ENCODE data around the gene EXOC3. TPM values are rescaled to one million over a fixed set of nuclear protein-coding genes. Genes with fewer than 3 reads are reported as not detected.

The EXOC3 gene
- total RNA-seq, 1 experiment from 2014 or later, result 26.9 TPM

DNA sequence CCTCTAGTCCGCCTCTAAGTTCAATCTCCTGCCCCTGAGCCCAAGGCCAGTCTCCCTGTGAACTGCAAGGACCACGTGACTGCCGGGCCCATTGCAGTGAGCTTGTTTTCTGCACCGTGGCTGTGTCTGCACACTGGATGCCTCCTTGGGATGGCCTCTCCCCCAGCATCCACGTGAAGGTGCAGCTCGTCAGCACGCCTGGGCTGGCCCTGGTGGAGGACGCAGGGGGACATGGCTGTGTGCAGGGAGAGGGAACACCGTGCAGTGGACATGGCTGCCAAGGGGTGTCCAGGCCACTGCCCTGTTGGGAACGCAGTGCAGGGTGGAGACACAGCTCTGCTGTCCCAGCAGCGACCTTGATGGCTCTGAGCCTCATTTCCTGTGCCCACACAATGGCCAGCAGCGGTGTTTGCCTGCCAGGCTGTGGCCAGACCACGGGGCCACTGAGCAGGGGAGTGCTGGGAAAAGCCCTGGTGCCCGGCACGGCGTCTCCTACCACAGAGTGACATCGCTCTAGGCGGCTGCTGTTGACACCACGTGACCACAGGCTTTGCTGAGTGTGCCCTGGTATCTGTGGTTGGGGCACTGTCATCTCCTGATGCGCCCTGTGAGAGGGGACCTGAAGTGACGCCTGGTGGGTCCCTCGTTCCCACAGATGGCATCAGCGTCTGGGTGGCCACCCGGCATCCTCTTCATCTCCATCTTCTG is 26.9 kb upstream of the EXOC3 start:
- peak in 1 of 2 experiments; percentile 48 for DNase-seq (ENCODE audit: low read depth in 1 of 2, low spot score in 2 of 2)
- peaks cover 10% of the 10 kb centered on the region; the same call in 1 of the 2 replicates for H3K36me3 ChIP-seq
- no peak overlapping the region for H3K4me3 ChIP-seq
- peaks cover 13% of the 10 kb centered on the region for H3K4me1 ChIP-seq (replicated peaks)
- no peak overlapping the region for H3K27ac ChIP-seq
- H3K9me3 ChIP-seq (replicated peaks), result no peaks in the 10 kb centered on the region
- no peaks in the 10 kb centered on the region for H3K27me3 ChIP-seq (replicated peaks)

DNA sequence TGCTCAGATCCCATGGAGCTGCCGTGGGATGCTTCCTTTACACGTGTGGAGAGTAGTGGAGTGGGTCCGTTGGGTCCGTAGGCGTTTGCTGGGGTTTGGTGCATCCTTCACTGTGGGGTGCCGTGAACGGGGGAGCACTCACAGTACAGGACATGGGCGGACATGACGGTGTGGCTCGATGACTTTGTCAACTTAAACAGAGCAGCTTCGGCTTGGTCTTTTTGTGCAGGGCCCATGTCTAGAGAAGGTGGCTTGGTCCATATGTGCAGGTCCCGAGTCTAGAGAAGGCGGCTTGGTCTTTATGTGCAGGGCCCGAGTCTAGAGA is 26.4 kb upstream of the EXOC3 start:
- DNase-seq (ENCODE audit: low read depth in 1 of 2, low spot score in 2 of 2), result no peak
- no peak overlapping the region for H3K27ac ChIP-seq
- H3K9me3 ChIP-seq (replicated peaks), result no peaks in the 10 kb centered on the region
- peaks cover 13% of the 10 kb centered on the region for H3K4me1 ChIP-seq (replicated peaks)
- H3K36me3 ChIP-seq, result peaks cover 10% of the 10 kb centered on the region; the same call in 1 of the 2 replicates
- no peak overlapping the region for H3K4me3 ChIP-seq
- H3K27me3 ChIP-seq (replicated peaks), result no peaks in the 10 kb centered on the region

DNA sequence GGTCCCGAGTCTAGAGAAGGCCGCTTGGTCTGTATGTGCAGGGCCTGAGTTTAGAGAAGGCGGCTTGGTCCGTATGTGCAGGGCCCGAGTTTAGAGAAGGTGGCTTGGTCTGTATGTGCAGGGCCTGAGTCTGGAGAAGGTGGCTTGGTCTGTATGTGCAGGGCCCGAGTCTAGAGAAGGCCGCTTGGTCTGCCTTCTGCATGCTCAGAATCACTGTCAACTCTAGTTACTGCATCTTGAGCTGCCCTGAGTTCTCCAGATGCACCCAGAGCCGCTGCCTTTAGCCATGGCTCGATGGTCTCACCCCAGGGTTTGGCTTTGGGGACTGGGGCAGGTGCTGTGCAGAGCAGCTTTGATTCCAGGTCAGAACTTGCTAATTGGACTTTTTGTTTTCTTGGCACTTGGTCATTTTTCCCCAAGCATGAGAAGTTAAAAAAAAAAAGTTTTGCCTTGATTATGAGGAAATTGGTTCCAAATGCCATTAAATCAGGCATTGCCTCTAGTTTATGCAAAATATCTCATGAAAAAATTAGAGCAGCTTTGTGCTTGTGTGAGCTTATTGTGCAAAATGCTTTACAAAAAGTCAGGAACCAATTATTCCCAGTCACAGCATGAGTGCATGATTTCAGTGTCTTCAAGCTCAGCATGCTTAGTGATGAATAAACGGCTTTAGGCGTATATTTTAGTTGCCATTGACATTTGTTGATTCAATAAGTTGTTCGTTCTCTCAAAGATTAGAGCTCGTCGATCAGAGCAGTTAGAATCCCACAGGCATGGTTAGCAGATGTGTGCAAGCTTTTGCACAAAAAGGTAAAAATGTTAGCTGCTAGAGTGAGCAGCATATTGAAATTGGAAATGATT is 25.4 kb upstream of the EXOC3 start:
- Histone ChIP-seq H3K9me3 (replicated peaks) (no peaks in the 10 kb centered on the region), H3K4me1 (replicated peaks) (peaks cover 13% of the 10 kb centered on the region), H3K27ac (no peak overlapping the region), H3K4me3 (no peak overlapping the region), H3K36me3 (peaks cover 10% of the 10 kb centered on the region; the same call in 1 of the 2 replicates), H3K27me3 (replicated peaks) (no peaks in the 10 kb centered on the region)
- no peak for DNase-seq (ENCODE audit: low read depth in 1 of 2, low spot score in 2 of 2)

DNA sequence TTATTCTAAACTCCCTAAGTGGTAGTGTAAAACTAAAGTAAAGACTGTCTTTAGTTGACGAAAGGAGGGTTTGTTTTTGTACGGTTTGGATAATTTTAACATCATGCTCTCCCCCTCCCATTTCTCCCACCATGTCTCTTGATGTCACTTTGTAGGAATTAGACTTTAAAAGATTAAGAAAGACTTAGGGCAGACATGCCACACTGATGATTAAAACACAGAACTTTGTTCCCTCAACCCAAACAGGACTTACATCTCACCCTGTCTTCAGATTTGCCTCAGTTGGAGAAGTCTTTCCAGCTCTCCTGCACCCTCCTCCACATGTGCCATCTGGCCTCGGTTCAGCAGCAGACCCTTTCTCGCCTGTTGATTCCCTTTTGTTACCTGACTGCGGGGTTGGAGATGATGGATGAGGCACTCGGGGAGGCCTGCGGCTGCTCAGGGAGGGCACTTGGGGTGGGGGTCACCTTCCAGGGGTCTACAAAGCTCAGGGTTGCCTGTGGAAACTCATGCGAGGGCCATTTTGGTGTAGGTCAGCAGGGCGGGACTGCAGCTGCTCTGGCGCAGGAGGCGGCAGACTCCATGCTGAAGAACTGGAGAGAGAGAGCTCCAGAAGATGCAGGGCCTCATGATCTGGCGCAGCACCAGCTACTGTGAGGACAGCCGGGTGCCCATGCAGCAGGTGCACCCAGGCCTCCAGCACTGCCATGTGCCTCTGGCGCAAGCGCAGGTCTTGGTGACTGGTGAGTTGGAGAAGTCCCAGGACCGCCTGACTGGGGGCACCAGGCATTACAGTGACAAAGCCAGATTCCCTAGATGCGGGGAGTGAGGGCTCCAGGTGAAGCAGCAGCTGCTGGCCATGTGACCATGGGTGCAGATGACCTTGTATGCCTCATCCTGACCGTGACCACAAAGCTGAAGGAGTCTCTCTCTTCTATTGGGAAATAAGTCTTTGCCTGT is 24.5 kb upstream of the EXOC3 start:
- H3K9me3 ChIP-seq (replicated peaks), result no peaks in the 10 kb centered on the region
- no peak overlapping the region for H3K27ac ChIP-seq
- no peak overlapping the region for H3K4me3 ChIP-seq
- H3K36me3 ChIP-seq, result peaks cover 11% of the 10 kb centered on the region; the same call in 1 of the 2 replicates
- peaks cover 11% of the 10 kb centered on the region for H3K4me1 ChIP-seq (replicated peaks)
- H3K27me3 ChIP-seq (replicated peaks), result no peaks in the 10 kb centered on the region
- DNase-seq (ENCODE audit: low read depth in 1 of 2, low spot score in 2 of 2), result no peak

DNA sequence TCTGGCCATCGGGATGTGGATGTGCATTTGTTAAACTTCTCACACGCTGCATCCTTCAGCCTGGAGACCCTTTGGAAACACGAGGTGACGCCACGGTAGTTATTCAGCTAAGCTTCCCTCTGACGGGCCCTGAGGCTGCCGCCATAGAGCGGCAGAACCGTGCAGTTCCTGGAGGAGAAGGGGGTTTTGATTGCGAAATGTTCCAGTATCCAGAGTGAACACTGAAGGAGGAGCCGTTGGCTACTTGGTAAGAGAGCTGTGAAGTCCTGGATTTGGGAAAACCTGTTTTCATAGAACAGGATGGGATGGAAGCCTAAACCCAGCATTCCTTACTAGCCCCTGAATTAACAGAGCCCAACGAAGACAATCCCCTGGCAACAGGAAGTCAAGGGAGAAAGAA is 23.0 kb upstream of the EXOC3 start:
- Histone ChIP-seq H3K4me1 (replicated peaks) (peaks cover 7% of the 10 kb centered on the region), H3K9me3 (replicated peaks) (no peaks in the 10 kb centered on the region), H3K27me3 (replicated peaks) (no peaks in the 10 kb centered on the region), H3K4me3 (no peak overlapping the region), H3K27ac (no peak overlapping the region), H3K36me3 (peaks cover 11% of the 10 kb centered on the region; the same call in 1 of the 2 replicates)
- no peak for DNase-seq (ENCODE audit: low read depth in 1 of 2, low spot score in 2 of 2)

DNA sequence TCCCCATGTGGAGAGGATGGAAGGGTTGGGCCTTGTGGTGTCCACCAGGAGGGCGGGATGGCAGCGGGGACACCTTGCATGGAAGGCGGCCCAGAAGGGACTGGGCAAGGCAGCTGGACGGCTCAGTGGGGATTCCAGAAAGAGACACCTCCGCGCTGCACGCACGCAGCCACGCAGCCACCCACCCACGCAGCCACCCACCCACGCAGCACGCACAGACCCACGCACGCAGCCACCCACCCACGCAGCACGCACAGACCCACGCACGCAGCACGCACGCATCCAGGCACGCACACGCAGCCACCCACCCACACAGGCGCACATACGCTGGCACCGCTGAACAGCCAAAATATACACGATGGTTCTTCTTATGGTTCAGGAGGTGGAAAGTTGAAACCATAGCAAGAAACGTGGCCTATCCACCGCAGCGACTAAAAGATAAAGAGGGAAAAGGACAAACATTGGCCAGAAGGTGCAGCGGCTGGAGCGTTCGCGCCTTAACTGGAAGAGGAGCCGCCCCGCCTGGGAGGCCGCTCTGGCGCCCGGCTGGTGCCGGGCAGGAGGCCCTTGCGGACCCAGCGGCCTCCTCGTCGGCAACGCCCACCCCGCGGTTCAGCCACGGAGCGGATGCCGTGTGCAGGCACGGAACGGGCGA is 22.2 kb upstream of the EXOC3 start:
- no peak overlapping the region for H3K27ac ChIP-seq
- H3K36me3 ChIP-seq, result peaks cover 11% of the 10 kb centered on the region; the same call in 1 of the 2 replicates
- DNase-seq (ENCODE audit: low read depth in 1 of 2, low spot score in 2 of 2), result no peak
- H3K4me1 ChIP-seq (replicated peaks), result peaks cover 8% of the 10 kb centered on the region
- no peaks in the 10 kb centered on the region for H3K9me3 ChIP-seq (replicated peaks)
- H3K27me3 ChIP-seq (replicated peaks), result no peaks in the 10 kb centered on the region
- no peak overlapping the region for H3K4me3 ChIP-seq

DNA sequence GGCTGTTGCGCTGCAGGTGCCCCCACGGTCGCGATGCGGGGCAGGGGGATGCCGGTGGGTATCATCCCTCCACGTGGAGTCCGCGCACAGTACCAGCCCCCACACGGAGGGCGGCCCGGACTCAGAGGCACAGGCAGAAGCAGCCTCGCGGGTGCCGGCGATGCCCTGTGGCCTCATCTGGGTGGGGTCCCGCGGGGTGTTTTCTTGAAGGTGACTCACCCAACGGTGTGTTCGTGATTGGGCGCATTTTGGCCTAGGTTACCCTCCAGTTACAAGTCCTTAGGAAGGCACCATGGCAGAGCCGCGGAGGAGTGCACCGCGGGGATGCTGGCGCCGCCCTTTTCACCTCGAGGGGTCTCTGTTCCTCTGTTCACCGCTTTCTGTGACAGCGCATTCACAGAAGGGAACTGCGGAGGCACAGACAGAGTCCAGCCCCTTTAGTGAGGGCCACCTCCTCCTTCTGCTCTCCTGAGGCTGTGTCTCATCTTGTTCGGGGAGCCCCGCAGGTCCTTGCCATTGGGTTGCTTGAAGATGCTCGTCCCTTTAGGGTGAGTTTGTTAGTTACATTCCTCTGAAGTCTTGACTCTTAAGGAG is 21.6 kb upstream of the EXOC3 start:
- Histone ChIP-seq H3K36me3 (peaks cover 10% of the 10 kb centered on the region; the same call in 1 of the 2 replicates), H3K27ac (no peak overlapping the region)
- DNase-seq (ENCODE audit: low read depth in 1 of 2, low spot score in 2 of 2), result no peak

DNA sequence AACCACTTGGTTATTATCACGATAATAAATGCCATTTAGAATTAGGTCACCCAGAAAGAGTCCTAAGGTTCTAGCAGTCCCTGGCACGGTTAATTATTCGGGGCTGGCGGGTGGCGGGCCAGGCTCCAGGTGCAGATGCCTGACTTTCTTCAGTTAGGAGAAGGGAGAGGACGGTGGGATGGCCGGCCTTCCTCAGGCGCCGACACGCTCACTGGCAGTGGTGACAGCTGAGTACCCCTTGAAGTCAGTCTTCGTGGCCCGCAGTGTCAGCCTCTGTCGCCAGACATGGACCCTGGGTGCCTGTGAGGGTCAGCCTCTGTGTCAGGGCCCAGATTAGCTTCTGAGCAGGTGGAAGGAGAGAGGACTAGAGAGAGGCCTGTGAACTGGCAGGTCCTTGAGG is 21.1 kb upstream of the EXOC3 start:
- no peak for DNase-seq (ENCODE audit: low read depth in 1 of 2, low spot score in 2 of 2)
- Histone ChIP-seq H3K4me1 (replicated peaks) (peaks cover 8% of the 10 kb centered on the region), H3K36me3 (peaks cover 9% of the 10 kb centered on the region; the same call in 1 of the 2 replicates), H3K27me3 (replicated peaks) (no peaks in the 10 kb centered on the region), H3K9me3 (replicated peaks) (no peaks in the 10 kb centered on the region), H3K4me3 (no peak overlapping the region), H3K27ac (no peak overlapping the region)

More for the DNA sequence above, 21.6 kb upstream of the EXOC3 start:
- no peaks in the 10 kb centered on the region for H3K9me3 ChIP-seq (replicated peaks)
- no peak overlapping the region for H3K4me3 ChIP-seq
- H3K4me1 ChIP-seq (replicated peaks), result peaks cover 8% of the 10 kb centered on the region
- no peaks in the 10 kb centered on the region for H3K27me3 ChIP-seq (replicated peaks)

DNA sequence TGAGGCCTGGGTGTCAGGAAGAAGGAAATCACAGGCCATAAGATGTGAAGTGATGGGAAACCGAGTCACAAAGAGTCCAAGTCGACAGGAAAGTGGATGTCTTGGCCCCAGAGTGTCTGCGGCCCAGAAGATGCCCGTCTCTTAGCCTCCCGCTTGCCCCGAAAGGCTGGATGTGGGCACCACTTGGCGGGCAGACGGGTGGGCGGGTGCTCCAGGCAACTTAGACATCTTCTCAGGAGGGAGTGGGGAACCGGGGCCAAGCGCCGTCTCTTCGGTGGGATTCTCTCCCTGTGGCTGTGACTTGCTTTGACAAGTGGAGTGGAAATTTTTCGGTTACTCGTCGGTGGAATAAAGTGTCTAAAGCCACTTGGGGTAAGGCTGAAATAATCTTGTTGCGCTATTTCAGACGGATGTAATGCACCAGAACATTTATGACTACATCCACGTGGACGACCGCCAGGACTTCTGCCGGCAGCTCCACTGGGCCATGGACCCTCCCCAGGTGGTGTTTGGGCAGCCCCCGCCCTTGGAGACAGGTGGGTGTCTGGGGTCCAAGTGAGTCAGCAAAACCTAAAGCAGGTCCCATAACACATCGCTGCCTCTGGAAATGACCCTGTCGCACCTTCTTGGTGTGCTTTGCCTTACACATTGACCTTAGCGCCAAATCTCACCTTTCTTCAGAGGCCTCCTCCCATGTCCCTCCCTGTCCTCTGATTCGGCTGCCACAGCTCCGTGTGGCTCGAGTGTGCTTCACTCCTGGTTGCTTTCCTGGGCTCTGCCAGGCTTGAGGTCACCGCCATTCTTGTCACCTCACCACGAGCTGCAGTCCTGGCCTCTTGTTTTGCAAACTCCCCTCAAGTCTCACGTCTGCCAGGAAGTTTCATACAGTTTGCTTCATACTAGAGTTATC is 20.4 kb upstream of the EXOC3 start:
- Histone ChIP-seq H3K27me3 (replicated peaks) (no peaks in the 10 kb centered on the region), H3K4me3 (no peak overlapping the region), H3K9me3 (replicated peaks) (no peaks in the 10 kb centered on the region), H3K27ac (no peak overlapping the region), H3K36me3 (peaks cover 11% of the 10 kb centered on the region; the same call in 1 of the 2 replicates), H3K4me1 (replicated peaks) (peaks cover 8% of the 10 kb centered on the region)
- DNase-seq (ENCODE audit: low read depth in 1 of 2, low spot score in 2 of 2), result no peak

DNA sequence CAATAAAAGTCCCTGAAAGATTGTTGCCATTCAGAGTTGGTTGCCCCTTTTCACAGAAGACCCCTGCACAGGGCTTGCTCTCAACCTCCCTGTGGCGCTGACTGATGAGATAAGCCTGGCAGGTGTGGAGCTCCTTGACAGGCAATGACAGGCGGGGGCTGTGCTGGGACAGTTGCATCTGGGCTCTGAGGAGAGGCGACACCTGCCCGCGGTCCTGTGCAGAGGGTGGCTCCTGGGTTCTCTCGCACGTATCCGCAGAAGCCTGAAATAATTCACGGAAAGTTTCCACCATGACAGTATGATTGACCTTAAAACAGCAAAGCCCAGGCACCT is 19.8 kb upstream of the EXOC3 start:
- Histone ChIP-seq H3K9me3 (replicated peaks) (no peaks in the 10 kb centered on the region), H3K27me3 (replicated peaks) (no peaks in the 10 kb centered on the region), H3K36me3 (peaks cover 17% of the 10 kb centered on the region), H3K4me1 (replicated peaks) (peaks cover 8% of the 10 kb centered on the region), H3K27ac (no peak overlapping the region), H3K4me3 (no peak overlapping the region)
- no peak for DNase-seq (ENCODE audit: low read depth in 1 of 2, low spot score in 2 of 2)

DNA sequence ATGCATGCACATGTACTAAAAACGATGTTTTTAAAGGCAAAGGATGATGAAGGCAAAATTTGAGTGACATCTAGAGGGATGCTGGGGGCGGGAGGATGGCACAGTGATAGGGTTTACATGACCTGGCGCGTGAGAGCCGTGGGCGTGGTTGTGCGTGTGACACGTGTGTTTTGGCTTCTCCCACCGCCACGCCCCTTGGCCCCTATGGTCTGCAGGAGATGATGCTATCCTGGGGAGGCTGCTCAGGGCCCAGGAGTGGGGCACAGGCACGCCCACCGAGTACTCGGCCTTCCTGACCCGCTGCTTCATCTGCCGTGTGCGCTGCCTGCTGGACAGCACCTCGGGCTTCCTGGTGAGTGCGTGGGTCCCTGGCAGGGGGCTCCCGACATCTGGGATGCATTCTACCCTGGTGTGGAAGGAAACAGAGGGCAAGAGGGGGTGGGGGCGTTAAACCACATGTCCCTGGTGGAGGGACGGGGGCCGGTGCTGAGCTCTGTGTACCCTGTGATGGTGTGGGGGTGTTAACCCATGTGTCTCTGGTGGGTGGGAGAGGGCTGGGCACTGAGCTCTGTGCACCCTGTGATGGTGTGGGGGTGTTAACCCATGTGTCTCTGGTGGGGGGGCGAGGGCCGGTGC is 19.2 kb upstream of the EXOC3 start:
- Histone ChIP-seq H3K4me3 (no peak overlapping the region), H3K27me3 (replicated peaks) (no peaks in the 10 kb centered on the region), H3K9me3 (replicated peaks) (no peaks in the 10 kb centered on the region), H3K27ac (no peak overlapping the region), H3K4me1 (replicated peaks) (peaks cover 8% of the 10 kb centered on the region), H3K36me3 (peaks cover 23% of the 10 kb centered on the region)
- DNase-seq (ENCODE audit: low read depth in 1 of 2, low spot score in 2 of 2), result no peak
